A549 (cell line): ENCODE results near the gene ZC3H7A. TPM values are rescaled to one million over a fixed set of nuclear protein-coding genes. Genes with fewer than 3 reads are reported as not detected.
A peak's percentile ranks its signal among the peaks of the same experiment; 100 is the strongest.

ENCODE experiments used
- ATAC-seq, 2 experiments: fragments of 200-7000 bp in 1 of 2; fragments of >200 bp in 1 of 2; cut with Nextera tagmentation in 1 of 2; cut with Tn5 transposase in 1 of 2; 3 replicates each; pipeline versions ENCODE4 v1.8.0 to v1.9.1; 2018 to 2020; ENCODE audit warnings: mild to moderate bottlenecking in 1 of 2, moderate library complexity in 1 of 2
- CTCF ChIA-PET: fragments of 300-600 bp; sonication (Branson Sonifier 250); formaldehyde crosslinking; extraction: SDS; loops from one replicate; lab custom pipeline; 2021; ENCODE audit warnings: antibody characterized with exemption, inconsistent platforms; lab: Yijun Ruan, JAX
- POLR2A ChIA-PET: fragments of 350-600 bp; formaldehyde crosslinking; extraction: SDS; loops from one replicate; lab custom pipeline; 2021; ENCODE audit warnings: antibody characterized with exemption, inconsistent platforms; lab: Yijun Ruan, JAX
- DNase-seq, 2 experiments: peaks; one replicate each; pipeline versions ENCODE4 v3.0.0 to v3.0.0-alpha.2; 2011 to 2016; ENCODE audit warnings: low read depth in 1 of 2, low spot score in 1 of 2
- FAIRE-seq: peaks from 2 replicates; lab custom pipeline; 2011; peaks lifted over from hg19 to GRCh38; lab: Jason Lieb, UNC
- H3K27ac ChIP-seq, 2 experiments: fragments of >200 bp; sonication (Bioruptor Twin); formaldehyde crosslinking; 3 replicates each; pipeline ENCODE4 v1.5.1; 2016 to 2017
- H3K4me1 ChIP-seq: fragments of >200 bp; sonication (Bioruptor Twin); formaldehyde crosslinking; 3 replicates; pipeline ENCODE4 v1.6.1; 2016
- H3K4me2 ChIP-seq: fragments of >200 bp; sonication (Bioruptor Twin); formaldehyde crosslinking; 3 replicates; pipeline ENCODE4 v1.6.1; 2016
- H3K4me3 ChIP-seq: fragments of >200 bp; sonication (Bioruptor Twin); formaldehyde crosslinking; 3 replicates; pipeline ENCODE4 v1.5.1; 2016
- H3K9me3 ChIP-seq: fragments of >200 bp; sonication (Bioruptor Twin); formaldehyde crosslinking; 3 replicates; pipeline ENCODE4 v1.6.1; 2016
- ATOH8 ChIP-seq: fragments of 250-450 bp; sonication (Bioruptor Pico); IDR thresholded peaks from 2 replicates; pipeline ENCODE4 v1.5.0; 2020; ENCODE audit warnings: low read depth, mild to moderate bottlenecking, moderate library complexity
- CBX2 ChIP-seq: fragments of 200-600 bp; sonication (generic); IDR thresholded peaks from 2 replicates; pipeline ENCODE4 v1.6.1; 2016; ENCODE audit warnings: low read depth, mild to moderate bottlenecking, borderline replicate concordance
- CHD2 ChIP-seq: fragments of 150-350 bp; IDR thresholded peaks from 2 replicates; pipeline ENCODE4 v1.6.1; 2014; ENCODE audit warnings: low read length; ENCODE audit not compliant: partially characterized antibody
- CHD4 ChIP-seq: fragments of 200-600 bp; sonication (generic); IDR thresholded peaks from 2 replicates; pipeline ENCODE4 v1.6.1; 2016; ENCODE audit warnings: antibody characterized with exemption, mild to moderate bottlenecking, borderline replicate concordance
- EP300 ChIP-seq, 2 experiments: fragments of >200 bp; sonication (Bioruptor Twin); formaldehyde crosslinking; IDR thresholded peaks; 2 replicates in 1 of 2; 3 replicates in 1 of 2; pipeline ENCODE4 v1.6.1; 2016 to 2017
- ESRRA ChIP-seq: fragments of 150-350 bp; IDR thresholded peaks from 2 replicates; pipeline ENCODE4 v1.6.1; 2014; ENCODE audit warnings: mild to moderate bottlenecking, low read length, borderline replicate concordance
- FOSB ChIP-seq: fragments of 250-450 bp; sonication (Bioruptor Pico); IDR thresholded peaks from 2 replicates; pipeline ENCODE4 v1.5.0; 2020; ENCODE audit warnings: mild to moderate bottlenecking, moderate library complexity
- FOSL2 ChIP-seq, 2 experiments: fragments of 450-650 bp in 1 of 2; fragments of >200 bp in 1 of 2; sonication (Bioruptor Twin) in 1 of 2; formaldehyde crosslinking; IDR thresholded peaks; 2 replicates each; pipeline versions ENCODE4 v1.5.0 to v1.6.1; 2016 to 2020; ENCODE audit warnings: mild to moderate bottlenecking in 1 of 2, moderate library complexity in 1 of 2
- FOXS1 ChIP-seq: fragments of 250-450 bp; sonication (Bioruptor Pico); IDR thresholded peaks from 2 replicates; pipeline ENCODE4 v1.5.0; 2020; ENCODE audit warnings: mild to moderate bottlenecking, moderate library complexity
- HEYL ChIP-seq: fragments of 250-450 bp; sonication (Bioruptor Pico); IDR thresholded peaks from 2 replicates; pipeline ENCODE4 v1.8.0; 2021; ENCODE audit warnings: mild to moderate bottlenecking, moderate library complexity
- HOXB13 ChIP-seq: fragments of 250-450 bp; sonication (Bioruptor Pico); IDR thresholded peaks from 2 replicates; pipeline ENCODE4 v1.5.0; 2020; ENCODE audit warnings: low read depth, mild to moderate bottlenecking, moderate library complexity
- JUN ChIP-seq, 2 experiments: fragments of >200 bp; sonication (Bioruptor Twin); formaldehyde crosslinking; IDR thresholded peaks; 2 replicates in 1 of 2; 3 replicates in 1 of 2; pipeline ENCODE4 v1.6.1; 2016 to 2017
- MYC ChIP-seq: IDR thresholded peaks from 2 replicates; pipeline ENCODE4 v1.6.1; 2012; ENCODE audit warnings: mild to moderate bottlenecking, inconsistent platforms, low read length, improper control_type of control experiment, borderline replicate concordance
- NR3C1 ChIP-seq: fragments of >200 bp; sonication (Bioruptor Twin); formaldehyde crosslinking; IDR thresholded peaks from 3 replicates; pipeline ENCODE4 v1.6.1; 2017
- RARB ChIP-seq: fragments of 250-450 bp; sonication (Bioruptor Pico); IDR thresholded peaks from 2 replicates; pipeline ENCODE4 v1.8.0; 2021; ENCODE audit warnings: mild to moderate bottlenecking, moderate library complexity
- RFX5 ChIP-seq: fragments of 450-650 bp; IDR thresholded peaks from 2 replicates; pipeline ENCODE4 v1.7.1; 2014; ENCODE audit warnings: antibody characterized with exemption, mild to moderate bottlenecking, moderate library complexity
- SMC3 ChIP-seq: fragments of >200 bp; sonication (Bioruptor Twin); formaldehyde crosslinking; IDR thresholded peaks from 3 replicates; pipeline ENCODE4 v1.6.1; 2018; ENCODE audit warnings: inconsistent platforms
- SREBF2 ChIP-seq: fragments of 450-650 bp; IDR thresholded peaks from 2 replicates; pipeline ENCODE4 v1.6.1; 2014; ENCODE audit warnings: mild to moderate bottlenecking, moderate library complexity
- TP53 ChIP-seq: fragments of 250-450 bp; sonication (Bioruptor Pico); IDR thresholded peaks from 2 replicates; pipeline ENCODE4 v1.5.0; 2021; ENCODE audit warnings: mild to moderate bottlenecking, moderate library complexity
- ZFP36 ChIP-seq: fragments of 450-650 bp; IDR thresholded peaks from 2 replicates; pipeline ENCODE4 v1.6.1; 2014; ENCODE audit warnings: borderline replicate concordance; ENCODE audit not compliant: partially characterized antibody
- ZNF302 ChIP-seq: fragments of 250-450 bp; sonication (Bioruptor Pico); IDR thresholded peaks from 2 replicates; pipeline ENCODE4 v1.9.0; 2021; ENCODE audit warnings: inconsistent platforms, mild to moderate bottlenecking, moderate library complexity
- WGBS: methylation state at CpG from one replicate; pipeline ENCODE4 v1.1.6; 2017; ENCODE audit errors: missing lambda C conversion rate; 5-methylcytosine and 5-hydroxymethylcytosine counted together
- polyA plus RNA-seq, 4 experiments: library from polyadenylated mRNA; depleted of rRNA in 3 of 4; stranded (reverse); fragments of >200 nt; fragmentation: RNase III in 1 of 4; extraction: RNeasy Plus Mini Kit Qiagen cat#74134 plus additional on column Dnase treatment in 1 of 4; gene quantifications; 2 replicates in 3 of 4; 3 replicates in 1 of 4; pipeline ENCODE4 v1.2.3, GENCODE V29; 2011 to 2017
- TF ChIP-seq, protein P1 (sequence below): IDR thresholded peaks from 2 replicates; pipeline ENCODE4 v1.6.1; 2012
- TF ChIP-seq, protein P2 (sequence below): IDR thresholded peaks from 2 replicates; pipeline ENCODE4 v1.6.1; 2012
- TF ChIP-seq, protein P3 (sequence below): fragments of >200 bp; sonication (Bioruptor Twin); formaldehyde crosslinking; IDR thresholded peaks from 3 replicates; pipeline ENCODE4 v1.6.1; 2016
- TF ChIP-seq, protein P4 (sequence below): IDR thresholded peaks from 2 replicates; pipeline ENCODE4 v1.6.1; 2012; ENCODE audit warnings: low read depth, borderline replicate concordance

The ZC3H7A gene
- polyA plus RNA-seq, 2 of the 4 experiments (the other 2 are of a cell fraction), result 33.8 to 41.5 TPM

- no peak for TF ChIP-seq ATOH8 (CRISPR knock-in tag)
- TF ChIP-seq, protein P1, sequence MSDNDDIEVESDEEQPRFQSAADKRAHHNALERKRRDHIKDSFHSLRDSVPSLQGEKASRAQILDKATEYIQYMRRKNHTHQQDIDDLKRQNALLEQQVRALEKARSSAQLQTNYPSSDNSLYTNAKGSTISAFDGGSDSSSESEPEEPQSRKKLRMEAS, result no peak
- TF ChIP-seq FOSL2 (IDR thresholded peaks at IDR 0.05), result no peak
- no peak for TF ChIP-seq FOSL2 (CRISPR knock-in tag; IDR thresholded peaks at IDR 0.05)
- TF ChIP-seq SMC3, result no peak
- no peak for TF ChIP-seq RFX5
- no peak for TF ChIP-seq ZNF302
- TF ChIP-seq CBX2, result no peak
- no peak for TF ChIP-seq JUN (IDR thresholded peaks at IDR 0.05)
- no peak for TF ChIP-seq FOSB (CRISPR knock-in tag)
- no peak for TF ChIP-seq HOXB13 (CRISPR knock-in tag)
- no peak for TF ChIP-seq CHD4
- no peak for TF ChIP-seq NR3C1
- no peak for TF ChIP-seq EP300 (IDR thresholded peaks at IDR 0.05)
- TF ChIP-seq FOXS1, result no peak
- no peak for TF ChIP-seq ESRRA
- TF ChIP-seq, protein P2, sequence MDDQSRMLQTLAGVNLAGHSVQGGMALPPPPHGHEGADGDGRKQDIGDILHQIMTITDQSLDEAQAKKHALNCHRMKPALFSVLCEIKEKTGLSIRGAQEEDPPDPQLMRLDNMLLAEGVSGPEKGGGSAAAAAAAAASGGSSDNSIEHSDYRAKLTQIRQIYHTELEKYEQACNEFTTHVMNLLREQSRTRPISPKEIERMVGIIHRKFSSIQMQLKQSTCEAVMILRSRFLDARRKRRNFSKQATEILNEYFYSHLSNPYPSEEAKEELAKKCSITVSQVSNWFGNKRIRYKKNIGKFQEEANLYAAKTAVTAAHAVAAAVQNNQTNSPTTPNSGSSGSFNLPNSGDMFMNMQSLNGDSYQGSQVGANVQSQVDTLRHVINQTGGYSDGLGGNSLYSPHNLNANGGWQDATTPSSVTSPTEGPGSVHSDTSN, result no peak
- no peak for TF ChIP-seq TP53 (CRISPR knock-in tag)
- no peak for TF ChIP-seq RARB (CRISPR knock-in tag)
- no peak for TF ChIP-seq SREBF2
- TF ChIP-seq, protein P3, sequence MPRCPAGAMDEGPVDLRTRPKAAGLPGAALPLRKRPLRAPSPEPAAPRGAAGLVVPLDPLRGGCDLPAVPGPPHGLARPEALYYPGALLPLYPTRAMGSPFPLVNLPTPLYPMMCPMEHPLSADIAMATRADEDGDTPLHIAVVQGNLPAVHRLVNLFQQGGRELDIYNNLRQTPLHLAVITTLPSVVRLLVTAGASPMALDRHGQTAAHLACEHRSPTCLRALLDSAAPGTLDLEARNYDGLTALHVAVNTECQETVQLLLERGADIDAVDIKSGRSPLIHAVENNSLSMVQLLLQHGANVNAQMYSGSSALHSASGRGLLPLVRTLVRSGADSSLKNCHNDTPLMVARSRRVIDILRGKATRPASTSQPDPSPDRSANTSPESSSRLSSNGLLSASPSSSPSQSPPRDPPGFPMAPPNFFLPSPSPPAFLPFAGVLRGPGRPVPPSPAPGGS, result no peak
- TF ChIP-seq, all 56 proteins: peak for 0
- ATAC-seq (no peak), FAIRE-seq (no peak), DNase-seq (no peak)
- Histone ChIP-seq H3K4me1 (peaks cover 25% of the 10 kb centered on the region), H3K27ac (peak overlapping the region in 1 of 2 experiments; percentile 35; a peak in 2 of 6 replicates), H3K9me3 (no peaks in the 10 kb centered on the region), H3K4me2 (peak overlapping the region; percentile 42; the same call in 2 of the 3 replicates), H3K4me3 (no peak overlapping the region)
- 85% methylated on average over 7 of the region's 7 CpGs for WGBS
- ChIA-PET POLR2A (no interaction called here), CTCF (no interaction called here)
These were observed 49.1 kb downstream of the ZC3H7A start for GRCh38 chr16:11747949-11748403.

DNA sequence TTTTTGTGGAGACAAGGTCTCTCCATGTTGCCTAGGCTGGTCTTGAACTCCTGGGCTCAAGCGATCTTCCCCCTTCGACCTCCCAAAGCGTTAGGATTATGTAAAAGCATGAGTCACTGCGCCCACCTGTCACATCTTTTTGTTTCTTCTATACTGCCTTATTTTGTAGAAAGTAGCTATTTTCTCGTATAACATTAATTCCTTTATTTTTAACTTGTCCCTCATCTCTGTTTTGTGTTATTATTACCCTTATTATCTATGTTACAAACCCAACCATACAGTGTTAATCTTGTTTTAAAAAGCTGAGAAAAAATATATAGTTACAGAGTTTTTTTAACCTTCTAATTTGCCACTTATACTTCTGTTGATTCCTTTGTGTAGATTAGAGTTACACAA is 53.0 kb downstream of the ZC3H7A start:
- Histone ChIP-seq H3K4me2 (peak overlapping the region; percentile 83), H3K4me3 (no peak overlapping the region)

More for the DNA sequence above, 53.0 kb downstream of the ZC3H7A start:
- H3K4me1 ChIP-seq, result peaks cover 39% of the 10 kb centered on the region
- no peak for DNase-seq
- H3K9me3 ChIP-seq, result no peaks in the 10 kb centered on the region
- ChIA-PET CTCF (interaction anchor here (0.7 to 3.9 kb wide), 5 partner anchors 27 to 323 kb away, joined by 3 to 25 read pairs (median 4); partner anchors contain the start of gene ZC3H7A), POLR2A (interaction anchor here (1.1 to 3.1 kb wide), 6 partner anchors 9 to 488 kb away, joined by 5 to 29 read pairs (median 5); partner anchors contain the start of genes SOCS1 and ZC3H7A)
- WGBS, result 84% methylated on average over 5 of the region's 5 CpGs
- no peak for FAIRE-seq
- no peak for ATAC-seq
- no peak for TF ChIP-seq ZFP36
- TF ChIP-seq HEYL, result no peak
- TF ChIP-seq CHD2, result no peak
- no peak for TF ChIP-seq FOSL2 (IDR thresholded peaks at IDR 0.05)
- no peak for TF ChIP-seq FOSL2 (CRISPR knock-in tag; IDR thresholded peaks at IDR 0.05)
- TF ChIP-seq MYC, result no peak
- TF ChIP-seq, protein P4, sequence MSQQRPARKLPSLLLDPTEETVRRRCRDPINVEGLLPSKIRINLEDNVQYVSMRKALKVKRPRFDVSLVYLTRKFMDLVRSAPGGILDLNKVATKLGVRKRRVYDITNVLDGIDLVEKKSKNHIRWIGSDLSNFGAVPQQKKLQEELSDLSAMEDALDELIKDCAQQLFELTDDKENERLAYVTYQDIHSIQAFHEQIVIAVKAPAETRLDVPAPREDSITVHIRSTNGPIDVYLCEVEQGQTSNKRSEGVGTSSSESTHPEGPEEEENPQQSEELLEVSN, result no peak
- no peak for TF ChIP-seq SMC3
- TF ChIP-seq, all 56 proteins: peak for 0
- peak overlapping the region; percentile 91 to 97 for H3K27ac ChIP-seq
